Cardiac septum (tissue), 1 donor: ENCODE results near the gene CLEC3B. TPM values are rescaled to one million over a fixed set of nuclear protein-coding genes. Genes with fewer than 3 reads are reported as not detected.
"Not testable (repeated sequence)": the region's sequence is repeated elsewhere in the genome, so short reads cannot be mapped to it uniquely, and the experiment has no call there.

ENCODE experiments used
- DNase-seq: peaks from one replicate; pipeline ENCODE4 v3.0.0-alpha.2; 2020; ENCODE audit warnings: low spot score
- intact Hi-C: fragments of 100-400 bp; cut with DNase I; formaldehyde crosslinking; loops from one replicate; pipeline ENCODE4 v1.14.0; 2022
- total RNA-seq: library from RNA; stranded (reverse); fragmentation: NEBNext Ultra II Directional; extraction: Animal tissue kit (Norgen Biotek cat#: 25700); gene quantifications from one replicate; pipeline ENCODE4 v1.2.1, GENCODE V29; 2021
- donor health status: DM: no; HTN: no; CAD: no.

The CLEC3B gene
- total RNA-seq, 1 donor from 2014 or later = 77.1 TPM

- intact Hi-C loops = loop anchor here (10.0 kb wide), 1 partner anchor 625 kb away; no protein-coding TSS in a partner anchor
- DNase-seq = no peak
These were observed 3.6 kb downstream of the CLEC3B start for GRCh38 chr3:45029661-45030060.

GRCh38 chr3:45031531-45031930 is 5.4 kb downstream of the CLEC3B start:
- intact Hi-C loops = loop anchor here (10.0 kb wide), 1 partner anchor 623 kb away; no protein-coding TSS in a partner anchor
- DNase-seq = no peak

GRCh38 chr3:45032113-45032512 is 6.0 kb downstream of the CLEC3B start:
- intact Hi-C loops = loop anchor here (10.0 kb wide), 1 partner anchor 623 kb away; no protein-coding TSS in a partner anchor

GRCh38 chr3:45033791-45034190 is 7.7 kb downstream of the CLEC3B start:
- DNase-seq = no peak
- intact Hi-C loops = loop anchor here (10.0 kb wide), 1 partner anchor 621 kb away; no protein-coding TSS in a partner anchor

More at GRCh38 chr3:45032113-45032512, 6.0 kb downstream of the CLEC3B start:
- no peak for DNase-seq

GRCh38 chr3:45034612-45035252 is 8.6 kb downstream of the CLEC3B start:
- intact Hi-C loops = loop anchor here (5.0 to 10.0 kb wide), 2 partner anchors 42 to 620 kb away; no protein-coding TSS in a partner anchor
- DNase-seq = peak; percentile 84

- peak; percentile 79 for DNase-seq
- intact Hi-C loops = loop anchor here (2.0 to 10.0 kb wide), 3 partner anchors 43 to 619 kb away; no protein-coding TSS in a partner anchor
These were observed 9.6 kb downstream of the CLEC3B start for GRCh38 chr3:45035441-45036301.

GRCh38 chr3:45037720-45038455 is 11.8 kb downstream of the CLEC3B start:
- DNase-seq = peak; percentile 94
- intact Hi-C loops = loop anchor here (2.0 to 10.0 kb wide), 3 partner anchors 46 to 617 kb away; no protein-coding TSS in a partner anchor

GRCh38 chr3:45041666-45042065 is 15.6 kb downstream of the CLEC3B start:
- no peak for DNase-seq
- intact Hi-C loops = loop anchor here (1.0 kb wide), 1 partner anchor 169 kb away; no protein-coding TSS in a partner anchor

- DNase-seq = no peak
- intact Hi-C loops = no loop called here
These were observed 16.1 kb downstream of the CLEC3B start for GRCh38 chr3:45042162-45042561.

- intact Hi-C loops = no loop called here
- no peak for DNase-seq
These were observed 17.7 kb downstream of the CLEC3B start for GRCh38 chr3:45043728-45044299.

- intact Hi-C loops = no loop called here
- no peak for DNase-seq
These were observed 22.1 kb downstream of the CLEC3B start for GRCh38 chr3:45048244-45048643.

GRCh38 chr3:45049807-45050206 is 23.7 kb downstream of the CLEC3B start:
- DNase-seq = no peak
- intact Hi-C loops = no loop called here

GRCh38 chr3:45051685-45052084 is 25.6 kb downstream of the CLEC3B start:
- intact Hi-C loops = no loop called here

GRCh38 chr3:45053805-45054195 is 27.7 kb downstream of the CLEC3B start:
- intact Hi-C loops, DNase-seq: not testable (repeated sequence)

More at GRCh38 chr3:45051685-45052084, 25.6 kb downstream of the CLEC3B start:
- DNase-seq = no peak

- no peak for DNase-seq
- intact Hi-C loops = no loop called here
These were observed 28.2 kb downstream of the CLEC3B start for GRCh38 chr3:45054196-45054857.

- no peak for DNase-seq
- intact Hi-C loops = loop anchor here (5.0 kb wide), 2 partner anchors 57 to 157 kb away; no protein-coding TSS in a partner anchor
These were observed 28.9 kb downstream of the CLEC3B start for GRCh38 chr3:45055032-45055410.

GRCh38 chr3:45055411-45056143 is 29.5 kb downstream of the CLEC3B start:
- intact Hi-C loops = loop anchor here (5.0 kb wide), 2 partner anchors 57 to 157 kb away; no protein-coding TSS in a partner anchor
- no peak for DNase-seq
